GM23338 (cell line): ENCODE data around the gene PDCD1. TPM values are rescaled to one million over a fixed set of nuclear protein-coding genes. Genes with fewer than 3 reads are reported as not detected.

Source experiments
- ATAC-seq: fragments of 200-7000 bp; cut with Tn5 transposase; 3 replicates; pipeline ENCODE4 v1.9.1; 2020
- DNase-seq: peaks from one replicate; pipeline ENCODE4 v3.0.0-alpha.2; 2015; ENCODE audit warnings: low spot score
- H2AFZ ChIP-seq: fragments of 200-600 bp; sonication (generic); 2 replicates; pipeline ENCODE4 v1.8.0; 2016; ENCODE audit warnings: antibody characterized with exemption, mild to moderate bottlenecking, moderate library complexity
- H3F3A ChIP-seq: fragments of 200-600 bp; sonication (generic); replicated peaks from 2 replicates; pipeline ENCODE4 v1.8.0; 2017; ENCODE audit warnings: antibody characterized with exemption, mixed run types, low read depth
- H3K27ac ChIP-seq: fragments of 200-600 bp; sonication (generic); 2 replicates; pipeline ENCODE4 v1.6.1; 2016; ENCODE audit warnings: low read depth
- H3K27me3 ChIP-seq: fragments of 200-600 bp; sonication (generic); 2 replicates; pipeline ENCODE4 v1.8.0; 2016; ENCODE audit warnings: mild to moderate bottlenecking, mixed run types, moderate library complexity; ENCODE audit not compliant: insufficient read depth
- H3K36me3 ChIP-seq: fragments of 200-600 bp; sonication (generic); 2 replicates; pipeline ENCODE4 v1.8.0; 2016; ENCODE audit warnings: mild to moderate bottlenecking; ENCODE audit not compliant: insufficient read depth
- H3K4me1 ChIP-seq: fragments of 200-600 bp; sonication (generic); 2 replicates; pipeline ENCODE4 v1.8.0; 2016; ENCODE audit warnings: mild to moderate bottlenecking, moderate library complexity; ENCODE audit not compliant: insufficient read depth
- H3K4me2 ChIP-seq: fragments of 200-600 bp; sonication (generic); 2 replicates; pipeline ENCODE4 v1.7.1; 2017; ENCODE audit warnings: mixed run types
- H3K4me3 ChIP-seq: fragments of 200-600 bp; sonication (generic); 2 replicates; pipeline ENCODE4 v1.6.1; 2016; ENCODE audit warnings: mixed run types
- H3K79me2 ChIP-seq: fragments of 200-600 bp; sonication (generic); replicated peaks from 2 replicates; pipeline ENCODE4 v1.8.0; 2017; ENCODE audit warnings: mild to moderate bottlenecking; ENCODE audit not compliant: insufficient read depth
- H3K9me2 ChIP-seq: fragments of 200-600 bp; sonication (generic); 2 replicates; pipeline ENCODE4 v1.8.0; 2017; ENCODE audit not compliant: insufficient read depth
- H4K20me1 ChIP-seq: fragments of 200-600 bp; sonication (generic); replicated peaks from 2 replicates; pipeline ENCODE4 v1.8.0; 2017; ENCODE audit warnings: mild to moderate bottlenecking; ENCODE audit not compliant: insufficient read depth
- H3K27ac Mint-ChIP-seq: 2 replicates; pipeline ENCODE4 v1.8.0; 2020; ENCODE audit warnings: inconsistent platforms, mild to moderate bottlenecking, moderate library complexity, mixed read lengths
- H3K27me3 Mint-ChIP-seq: 3 replicates; pipeline ENCODE4 v1.8.0; 2022; ENCODE audit warnings: low read depth, mild to moderate bottlenecking, moderate library complexity, mixed read lengths, inconsistent platforms; ENCODE audit not compliant: insufficient read depth, poor library complexity
- H3K36me3 Mint-ChIP-seq: 3 replicates; pipeline ENCODE4 v1.8.0; 2021; ENCODE audit warnings: low read depth, mild to moderate bottlenecking, inconsistent platforms, moderate library complexity, mixed read lengths
- H3K4me1 Mint-ChIP-seq: 3 replicates; pipeline ENCODE4 v1.8.0; 2020; ENCODE audit warnings: mild to moderate bottlenecking, inconsistent platforms, mixed read lengths
- H3K4me3 Mint-ChIP-seq: 3 replicates; pipeline ENCODE4 v1.8.0; 2021; ENCODE audit warnings: moderate library complexity, mild to moderate bottlenecking, inconsistent platforms, mixed read lengths
- H3K9me3 Mint-ChIP-seq: 3 replicates; pipeline ENCODE4 v1.8.0; 2020; ENCODE audit warnings: moderate library complexity, mild to moderate bottlenecking, inconsistent platforms, mixed read lengths
- CREB1 ChIP-seq: fragments of 250-450 bp; sonication (Bioruptor Pico); IDR thresholded peaks from 2 replicates; pipeline ENCODE4 v1.5.0; 2020; ENCODE audit warnings: low read depth, mild to moderate bottlenecking, moderate library complexity
- CTCF ChIP-seq, 2 experiments: fragments of 200-600 bp in 1 of 2; sonication (generic) in 1 of 2; conservative IDR thresholded peaks; 2 replicates each; pipeline versions ENCODE4 v1.5.1 to v1.6.1; 2016 to 2017; ENCODE audit warnings: antibody characterized with exemption in 2 of 2, low read depth in 2 of 2, mild to moderate bottlenecking in 2 of 2, moderate library complexity in 1 of 2
- EZH2 ChIP-seq: fragments of 200-600 bp; sonication (generic); IDR thresholded peaks from one replicate; pipeline ENCODE4 v1.8.0; 2017; ENCODE audit warnings: antibody characterized with exemption, mild to moderate bottlenecking, low read depth; ENCODE audit not compliant: unreplicated experiment
- EZH2phosphoT487 ChIP-seq: fragments of 200-600 bp; sonication (generic); IDR thresholded peaks from one replicate; pipeline ENCODE4 v1.8.1; 2018; ENCODE audit warnings: antibody characterized with exemption; ENCODE audit not compliant: unreplicated experiment
- JUNB ChIP-seq: IDR thresholded peaks from one replicate; pipeline ENCODE4 v1.6.1; 2016; ENCODE audit warnings: antibody characterized with exemption; ENCODE audit not compliant: unreplicated experiment
- NANOG ChIP-seq: IDR thresholded peaks from 2 replicates; pipeline ENCODE4 v1.6.1; 2016; ENCODE audit warnings: antibody characterized with exemption, borderline replicate concordance
- POLR2AphosphoS5 ChIP-seq: IDR thresholded peaks from 2 replicates; pipeline ENCODE4 v1.6.1; 2016; ENCODE audit warnings: antibody characterized with exemption, low read depth
- STAT1 ChIP-seq: IDR thresholded peaks from one replicate; pipeline ENCODE4 v1.6.1; 2016; ENCODE audit warnings: antibody characterized with exemption; ENCODE audit not compliant: unreplicated experiment
- ZNF114 ChIP-seq: fragments of 250-450 bp; sonication (Bioruptor Pico); IDR thresholded peaks from 2 replicates; pipeline ENCODE4 v1.5.0; 2020; ENCODE audit warnings: mild to moderate bottlenecking, moderate library complexity
- ZNF331 ChIP-seq: fragments of 250-450 bp; sonication (Bioruptor Pico); IDR thresholded peaks from 2 replicates; pipeline ENCODE4 v1.5.0; 2020; ENCODE audit warnings: low read depth, mild to moderate bottlenecking, moderate library complexity
- ZNF462 ChIP-seq: fragments of 250-450 bp; sonication (Bioruptor Pico); IDR thresholded peaks from 2 replicates; pipeline ENCODE4 v1.5.0; 2020; ENCODE audit warnings: mild to moderate bottlenecking, moderate library complexity
- polyA plus RNA-seq: library from polyadenylated mRNA; unstranded; fragments of >200 nt; fragmentation: Nextera tagmentation; extraction: Ambion mirVana; gene quantifications from 2 replicates; pipeline ENCODE4 v1.2.1, GENCODE V29; 2016
- total RNA-seq: library from RNA; depleted of rRNA; stranded (reverse); fragments of >200 nt; shearing (Covaris generic); gene quantifications from 2 replicates; pipeline ENCODE4 v1.2.3, GENCODE V29; 2014
- TF ChIP-seq, protein P1 (sequence below): IDR thresholded peaks from 2 replicates; pipeline ENCODE4 v1.6.1; 2016; ENCODE audit warnings: antibody characterized with exemption
- TF ChIP-seq, protein P2 (sequence below): IDR thresholded peaks from one replicate; pipeline ENCODE4 v1.6.1; 2018; ENCODE audit warnings: antibody characterized with exemption; ENCODE audit not compliant: unreplicated experiment

The PDCD1 gene
- total and polyA plus RNA-seq, 2 experiments from 2014 or later = 0.34 to 0.38 TPM

DNA sequence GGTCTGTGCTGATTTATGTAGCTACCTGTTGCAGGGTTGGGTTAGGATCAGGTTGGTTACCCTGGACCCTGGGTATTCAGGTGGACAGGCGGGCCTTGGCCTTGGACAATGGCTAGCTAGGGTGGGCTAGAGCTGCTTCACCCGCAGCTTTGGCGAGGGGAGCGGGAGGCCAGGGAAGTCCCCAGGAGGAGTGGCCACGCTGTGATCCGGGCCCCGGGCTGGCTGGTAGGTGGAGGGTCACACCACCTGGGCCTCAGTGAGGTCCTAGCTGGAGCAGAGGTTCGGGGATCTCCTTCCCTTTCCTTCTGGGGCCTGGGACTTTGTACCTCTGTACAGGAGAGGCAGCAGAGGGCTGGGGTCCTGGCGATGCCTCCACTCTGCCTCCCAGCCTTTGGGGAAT, 20.6 kb upstream of the PDCD1 start:
- DNase-seq (no peak), ATAC-seq (no peak)
- Histone ChIP-seq H3K79me2 (no peaks in the 10 kb centered on the region), H3K4me1 (peaks cover 22% of the 10 kb centered on the region), H4K20me1 (no peaks in the 10 kb centered on the region), H3K27me3 (no peaks in the 10 kb centered on the region), H3K9me2 (no peaks in the 10 kb centered on the region), H2AFZ (no peak overlapping the region), H3K27ac (no peak overlapping the region), H3K4me2 (no peak overlapping the region), H3K4me3 (no peak overlapping the region), H3F3A (no peaks in the 10 kb centered on the region), H3K36me3 (0 out of 2 replicates have a peak, but pooled peaks cover 2% of the 10 kb centered on the region)
- Mint-ChIP-seq H3K4me3 (no peak overlapping the region), H3K4me1 (peaks cover 19% of the 10 kb centered on the region), H3K27ac (no peak overlapping the region), H3K27me3 (peaks cover 33% of the 10 kb centered on the region), H3K9me3 (peaks cover 10% of the 10 kb centered on the region), H3K36me3 (peaks cover 7% of the 10 kb centered on the region)
- TF ChIP-seq JUNB (no peak), POLR2AphosphoS5 (no peak), CTCF (conservative IDR thresholded peaks at IDR 0.05; ENCODE audit: low read depth in 2 of 2) (no peak), CREB1 (CRISPR knock-in tag) (no peak), NANOG (no peak), ZNF331 (CRISPR knock-in tag) (no peak), EZH2phosphoT487 (no peak), ZNF114 (no peak), EZH2 (no peak), ZNF462 (CRISPR knock-in tag) (no peak), STAT1 (no peak)
- TF ChIP-seq, protein P1, sequence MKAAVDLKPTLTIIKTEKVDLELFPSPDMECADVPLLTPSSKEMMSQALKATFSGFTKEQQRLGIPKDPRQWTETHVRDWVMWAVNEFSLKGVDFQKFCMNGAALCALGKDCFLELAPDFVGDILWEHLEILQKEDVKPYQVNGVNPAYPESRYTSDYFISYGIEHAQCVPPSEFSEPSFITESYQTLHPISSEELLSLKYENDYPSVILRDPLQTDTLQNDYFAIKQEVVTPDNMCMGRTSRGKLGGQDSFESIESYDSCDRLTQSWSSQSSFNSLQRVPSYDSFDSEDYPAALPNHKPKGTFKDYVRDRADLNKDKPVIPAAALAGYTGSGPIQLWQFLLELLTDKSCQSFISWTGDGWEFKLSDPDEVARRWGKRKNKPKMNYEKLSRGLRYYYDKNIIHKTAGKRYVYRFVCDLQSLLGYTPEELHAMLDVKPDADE = no peak
- TF ChIP-seq, protein P2, sequence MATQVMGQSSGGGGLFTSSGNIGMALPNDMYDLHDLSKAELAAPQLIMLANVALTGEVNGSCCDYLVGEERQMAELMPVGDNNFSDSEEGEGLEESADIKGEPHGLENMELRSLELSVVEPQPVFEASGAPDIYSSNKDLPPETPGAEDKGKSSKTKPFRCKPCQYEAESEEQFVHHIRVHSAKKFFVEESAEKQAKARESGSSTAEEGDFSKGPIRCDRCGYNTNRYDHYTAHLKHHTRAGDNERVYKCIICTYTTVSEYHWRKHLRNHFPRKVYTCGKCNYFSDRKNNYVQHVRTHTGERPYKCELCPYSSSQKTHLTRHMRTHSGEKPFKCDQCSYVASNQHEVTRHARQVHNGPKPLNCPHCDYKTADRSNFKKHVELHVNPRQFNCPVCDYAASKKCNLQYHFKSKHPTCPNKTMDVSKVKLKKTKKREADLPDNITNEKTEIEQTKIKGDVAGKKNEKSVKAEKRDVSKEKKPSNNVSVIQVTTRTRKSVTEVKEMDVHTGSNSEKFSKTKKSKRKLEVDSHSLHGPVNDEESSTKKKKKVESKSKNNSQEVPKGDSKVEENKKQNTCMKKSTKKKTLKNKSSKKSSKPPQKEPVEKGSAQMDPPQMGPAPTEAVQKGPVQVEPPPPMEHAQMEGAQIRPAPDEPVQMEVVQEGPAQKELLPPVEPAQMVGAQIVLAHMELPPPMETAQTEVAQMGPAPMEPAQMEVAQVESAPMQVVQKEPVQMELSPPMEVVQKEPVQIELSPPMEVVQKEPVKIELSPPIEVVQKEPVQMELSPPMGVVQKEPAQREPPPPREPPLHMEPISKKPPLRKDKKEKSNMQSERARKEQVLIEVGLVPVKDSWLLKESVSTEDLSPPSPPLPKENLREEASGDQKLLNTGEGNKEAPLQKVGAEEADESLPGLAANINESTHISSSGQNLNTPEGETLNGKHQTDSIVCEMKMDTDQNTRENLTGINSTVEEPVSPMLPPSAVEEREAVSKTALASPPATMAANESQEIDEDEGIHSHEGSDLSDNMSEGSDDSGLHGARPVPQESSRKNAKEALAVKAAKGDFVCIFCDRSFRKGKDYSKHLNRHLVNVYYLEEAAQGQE = no peak
